ENCODE measurements around the gene EEF1AKMT1.

DNA sequence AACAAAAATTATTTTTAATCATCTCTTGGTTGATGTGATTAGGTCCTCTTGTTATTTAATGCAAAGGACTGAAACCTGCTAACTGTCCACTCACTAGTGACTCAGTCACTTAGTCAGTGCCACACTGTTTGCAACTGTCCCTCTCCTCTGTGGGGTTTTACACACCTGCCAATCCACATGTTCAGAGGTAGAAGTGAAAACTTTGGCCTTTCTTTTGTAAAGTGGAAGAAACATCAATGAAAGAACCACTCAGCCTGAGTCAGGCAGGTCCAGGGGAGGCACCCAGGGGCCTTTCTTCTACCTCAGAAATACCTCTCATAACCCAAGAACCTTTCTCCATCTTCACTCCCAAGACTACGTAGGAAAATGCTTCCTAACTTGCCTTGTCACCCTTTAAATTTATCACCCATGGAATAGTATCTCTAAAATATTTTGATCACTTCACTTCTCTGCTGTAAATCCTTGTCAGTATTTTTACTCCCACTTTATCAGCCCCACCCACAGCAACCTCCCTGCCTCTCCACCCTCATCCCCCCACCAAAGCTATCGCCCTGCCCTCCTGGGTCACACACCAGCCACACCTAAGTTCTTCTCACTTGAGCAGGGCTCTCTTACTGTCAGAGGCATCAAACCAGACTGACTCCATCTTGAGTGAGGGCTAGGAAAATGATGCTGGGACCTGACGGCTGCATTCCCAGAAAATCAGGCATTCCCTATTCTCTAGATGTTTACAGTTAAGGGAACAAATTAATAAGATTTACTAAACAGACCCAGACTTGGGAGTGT, 29.6 kb upstream of the EEF1AKMT1 start:
- TF ChIP-seq CTCF (IDR thresholded peaks at IDR 0.05; ENCODE audit: low read depth, low read length) (no peak), EZH2phosphoT487 (IDR thresholded peaks at IDR 0.05; ENCODE audit: low read depth) (no peak)

All from OCI-LY3 (cell line).